GM18951 (cell line): ENCODE results near the gene DLX6.

Source experiments
- POLR2A ChIP-seq: IDR thresholded peaks from 4 replicates; pipeline ENCODE4 v1.6.1; 2011; ENCODE audit warnings: mild to moderate bottlenecking; ENCODE audit not compliant: insufficient read length, insufficient read depth; ENCODE audit errors: extremely low read depth
- in situ Hi-C: fragments of 300-500 bp; cut with MboI; formaldehyde crosslinking; loops from one replicate; pipeline ENCODE4 v1.12.0; 2022; ENCODE audit warnings: low sequenced_read_pairs, mixed read lengths, inconsistent platforms; ENCODE audit not compliant: unreplicated experiment

Gene DLX6

GRCh38 chr7:97017192-97018125 is 12.1 kb downstream of the DLX6 start:
- no peak for TF ChIP-seq POLR2A
- in situ Hi-C loops = no loop called here

DNA sequence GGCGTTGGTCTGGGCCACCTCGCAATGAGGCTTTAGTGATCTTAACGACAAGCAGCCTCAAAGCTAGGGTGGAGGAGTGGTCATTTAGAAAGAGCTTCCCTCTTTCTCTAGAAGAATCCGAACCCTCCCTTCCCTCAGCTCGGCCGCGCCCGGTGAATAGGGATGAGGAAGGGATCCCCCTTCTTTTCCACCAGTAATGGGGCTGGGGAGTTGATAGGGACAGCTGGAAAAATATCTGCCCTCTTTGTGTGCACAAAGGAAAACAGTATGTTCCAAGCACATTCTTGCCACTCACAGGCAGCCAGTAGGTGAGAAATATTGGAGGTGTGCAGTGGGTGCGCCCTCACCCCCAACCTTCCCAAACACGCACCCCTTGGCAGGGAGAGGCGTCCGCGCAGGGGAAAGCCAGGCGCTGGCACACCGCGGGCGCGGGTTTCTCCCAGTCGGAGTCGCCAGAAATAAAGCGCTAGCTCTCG is 12.8 kb downstream of the DLX6 start:
- no peak for TF ChIP-seq POLR2A
- in situ Hi-C loops = no loop called here

- TF ChIP-seq POLR2A = no peak
- in situ Hi-C loops = no loop called here
Observed at GRCh38 chr7:97018791-97019531, 13.6 kb downstream of the DLX6 start.

DNA sequence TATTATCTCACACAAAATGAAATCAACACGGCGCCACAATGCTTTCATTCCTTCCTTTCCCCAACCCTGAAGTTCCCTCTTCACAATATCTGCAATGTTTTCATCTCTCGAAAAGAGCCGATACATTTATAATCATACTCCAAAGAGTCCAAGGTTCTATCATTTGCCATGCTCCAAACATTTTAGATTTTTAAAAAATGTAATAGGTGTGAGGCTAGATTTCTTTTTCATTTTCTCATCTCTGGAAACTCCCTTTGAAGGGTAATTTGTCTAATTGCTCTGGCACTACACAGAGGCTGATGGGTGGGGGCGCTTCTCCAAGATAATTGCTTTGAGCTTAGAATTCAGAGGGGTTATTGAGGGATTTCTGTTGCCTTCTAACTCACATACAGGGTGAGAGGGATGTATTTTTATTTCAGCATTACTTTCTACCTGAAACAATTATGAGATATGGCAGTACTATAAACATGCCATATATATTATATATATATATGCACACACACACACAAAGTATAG is 14.4 kb downstream of the DLX6 start:
- no peak for TF ChIP-seq POLR2A
- in situ Hi-C loops = no loop called here

DNA sequence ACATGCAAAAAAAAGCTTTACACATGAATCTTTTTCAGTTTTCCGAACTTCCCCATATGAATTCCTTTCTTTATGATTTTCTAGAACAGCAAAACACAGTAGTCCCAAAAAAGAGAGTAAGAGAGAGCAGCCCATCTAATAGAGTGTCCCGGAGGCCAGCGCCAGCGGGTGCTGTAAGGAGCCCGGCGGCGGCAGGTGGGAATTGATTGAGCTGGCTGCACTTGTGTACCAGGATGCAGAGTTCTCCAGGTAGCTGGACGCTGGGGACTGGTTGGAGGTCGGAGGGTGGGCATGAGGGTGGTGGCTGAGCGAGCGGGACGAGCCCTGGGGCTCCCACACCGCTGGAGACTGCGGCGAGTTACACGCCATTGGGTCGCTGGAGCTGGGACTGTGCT is 15.2 kb downstream of the DLX6 start:
- no peak for TF ChIP-seq POLR2A
- in situ Hi-C loops = no loop called here

- TF ChIP-seq POLR2A = no peak
- in situ Hi-C loops = no loop called here
Observed at GRCh38 chr7:97020996-97021746, 15.8 kb downstream of the DLX6 start.

DNA sequence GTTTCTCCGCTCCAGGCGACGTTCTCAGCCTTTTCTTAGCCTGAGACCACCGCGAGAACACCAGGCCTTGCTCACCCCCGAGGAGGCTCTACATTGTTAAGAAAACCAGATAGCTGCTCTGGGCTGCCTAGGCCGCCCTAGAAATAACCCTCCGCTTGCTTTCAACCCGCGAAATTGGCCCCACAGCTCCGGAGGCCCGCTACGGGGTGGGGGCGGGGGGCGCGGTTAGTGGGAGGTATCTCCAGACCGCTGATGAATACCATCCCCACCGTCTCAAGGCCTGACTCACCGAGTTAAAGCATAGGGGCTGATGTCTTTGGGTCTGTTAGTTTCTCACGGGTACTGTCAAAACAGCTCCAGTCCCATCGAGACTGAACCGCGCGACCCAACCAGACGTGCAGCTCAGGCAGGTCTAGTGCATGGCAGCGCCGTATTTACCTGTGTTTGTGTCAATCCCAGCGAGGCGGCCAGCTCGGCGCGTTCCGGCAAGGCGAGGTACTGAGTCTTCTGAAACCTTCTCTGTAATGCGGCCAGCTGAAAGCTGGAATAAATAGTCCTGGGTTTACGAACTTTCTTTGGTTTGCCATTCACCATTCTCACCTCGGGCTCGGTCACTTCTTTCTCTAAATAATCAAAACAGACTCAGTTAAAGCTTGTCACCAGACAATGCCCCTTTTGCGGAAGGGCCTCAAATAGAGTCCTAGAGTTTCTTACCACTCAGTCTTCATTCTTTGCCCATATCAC is 16.6 kb downstream of the DLX6 start:
- in situ Hi-C loops = no loop called here
- TF ChIP-seq POLR2A = no peak

GRCh38 chr7:97022491-97023306 is 17.3 kb downstream of the DLX6 start:
- in situ Hi-C loops = no loop called here
- no peak for TF ChIP-seq POLR2A

GRCh38 chr7:97024209-97025129 is 19.1 kb downstream of the DLX6 start, which contains the start of gene DLX5:
Gene DLX5 (minus strand): TSS chr7:97024831. CDS start chr7:97024623, 208 bp downstream.
- no peak for TF ChIP-seq POLR2A
- in situ Hi-C loops = loop anchor here (25.0 kb wide), 2 partner anchors 962 to 1112 kb away; no protein-coding TSS in a partner anchor

DNA sequence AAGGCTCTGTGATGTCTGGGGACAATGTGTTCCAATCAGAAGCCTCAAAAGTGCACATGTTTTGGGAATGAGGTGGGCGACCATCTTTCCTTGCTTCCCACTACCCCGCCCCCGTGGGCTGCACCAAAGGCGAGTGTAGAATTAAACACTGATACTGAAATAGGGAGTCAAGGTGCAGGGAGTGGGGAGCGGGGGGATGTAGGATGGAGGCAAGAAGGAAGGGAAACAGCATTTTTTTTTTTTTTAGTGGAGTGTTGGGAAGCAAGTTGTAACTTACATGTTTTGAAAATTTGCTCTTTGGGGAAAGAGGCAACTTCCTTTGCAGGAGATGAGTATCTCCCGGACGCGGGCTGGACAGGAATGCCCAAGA is 19.8 kb downstream of the DLX6 start:
- no peak for TF ChIP-seq POLR2A
- in situ Hi-C loops = loop anchor here (25.0 kb wide), 2 partner anchors 963 to 1113 kb away; no protein-coding TSS in a partner anchor
